NCI-H446 (cell line): Measurements from ENCODE around the gene HMCES.
A peak's percentile ranks its signal among the peaks of the same experiment; 100 is the strongest.

Experiments
- DNase-seq, 2 experiments: peaks; one replicate each; lab custom pipeline; 2025; lab: John Stamatoyannopoulos, UW

The HMCES gene

DNA sequence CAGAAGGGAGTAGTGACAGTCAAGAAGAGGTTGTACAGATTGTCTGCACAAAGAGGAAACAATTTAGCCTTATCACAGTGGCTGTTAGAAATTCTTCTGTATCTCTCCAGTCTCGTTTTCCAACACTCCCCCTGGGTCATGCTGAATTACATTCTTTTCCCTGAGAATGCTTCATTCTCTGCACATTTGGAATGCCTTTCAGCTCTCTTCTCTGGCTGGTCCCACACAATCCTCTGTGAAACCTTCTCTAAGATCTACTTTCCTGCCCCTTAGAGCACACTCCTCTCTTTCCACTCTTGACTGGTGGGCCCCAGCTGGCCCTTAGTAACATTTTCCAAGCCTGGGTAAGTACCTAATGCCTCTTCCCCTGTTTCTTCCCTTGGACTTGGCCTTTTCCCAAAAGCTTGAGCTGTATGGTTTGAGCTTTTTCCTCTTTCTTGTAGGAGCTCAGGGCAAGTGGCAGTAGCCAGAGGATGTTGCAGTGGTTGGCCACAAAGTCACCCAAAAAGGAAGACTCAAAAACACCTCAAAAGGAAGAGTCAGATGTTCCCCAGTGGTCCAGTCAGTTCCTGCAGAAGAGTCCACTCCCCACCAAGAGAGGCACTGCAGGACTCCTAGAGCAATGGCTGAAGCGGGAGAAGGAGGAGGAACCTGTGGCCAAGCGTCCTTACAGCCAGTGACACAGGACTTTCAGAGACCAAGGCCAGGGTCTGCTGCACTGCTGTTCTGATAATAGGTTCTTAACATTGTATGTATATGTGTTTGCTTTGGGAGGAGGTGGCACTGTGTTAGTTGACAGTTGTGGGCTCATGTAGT is 25.7 kb downstream of the HMCES start:
- no peak for DNase-seq

GRCh38 chr3:129304962-129305222 is 26.2 kb downstream of the HMCES start:
- no peak for DNase-seq

DNA sequence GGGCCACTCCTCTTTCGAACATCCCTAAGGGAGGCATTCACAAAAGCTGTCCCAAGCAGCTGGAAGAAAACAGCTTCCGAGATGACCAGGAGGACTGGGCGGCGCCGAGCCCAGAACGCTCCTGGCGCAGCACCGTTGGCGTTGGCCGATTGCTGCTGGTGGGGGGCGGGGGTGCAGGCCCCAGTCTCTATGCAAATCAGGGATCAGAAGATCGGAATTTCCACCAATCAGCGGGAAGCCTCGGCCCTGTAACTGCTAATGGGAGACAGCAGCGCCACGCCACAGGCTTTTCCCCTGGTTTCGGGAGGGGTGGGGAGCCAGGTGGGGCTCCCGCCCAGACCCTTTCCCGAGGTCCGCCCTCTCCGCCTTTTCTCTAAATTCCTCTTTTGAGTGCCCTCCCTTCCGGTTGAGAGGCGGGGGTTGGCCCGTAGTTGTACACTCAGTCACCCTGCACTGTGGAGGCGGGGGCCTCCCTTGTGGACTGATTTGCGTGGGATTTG is 27.0 kb downstream of the HMCES start:
- no peak for DNase-seq

DNA sequence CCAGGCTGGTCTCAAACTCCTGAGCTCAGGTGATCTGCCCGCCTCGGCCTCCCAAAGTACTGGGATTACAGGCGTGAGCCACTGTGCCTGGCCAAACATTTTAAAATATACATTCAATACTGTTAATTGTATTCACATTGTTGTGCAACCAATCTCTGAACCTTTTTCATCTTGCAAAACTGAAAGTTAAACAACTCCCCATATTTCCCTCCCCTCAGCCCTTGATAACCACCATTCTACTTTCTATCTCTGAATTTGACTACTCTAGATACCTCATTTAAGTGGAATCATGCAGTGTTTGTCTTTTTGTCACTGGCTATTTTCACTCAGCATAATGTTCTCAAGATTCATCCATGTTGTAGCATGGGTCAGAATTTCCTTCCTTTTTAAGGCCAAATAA is 30.0 kb downstream of the HMCES start:
- no peak for DNase-seq

GRCh38 chr3:129310111-129311011 is 31.7 kb downstream of the HMCES start:
- DNase-seq, result no peak

DNA sequence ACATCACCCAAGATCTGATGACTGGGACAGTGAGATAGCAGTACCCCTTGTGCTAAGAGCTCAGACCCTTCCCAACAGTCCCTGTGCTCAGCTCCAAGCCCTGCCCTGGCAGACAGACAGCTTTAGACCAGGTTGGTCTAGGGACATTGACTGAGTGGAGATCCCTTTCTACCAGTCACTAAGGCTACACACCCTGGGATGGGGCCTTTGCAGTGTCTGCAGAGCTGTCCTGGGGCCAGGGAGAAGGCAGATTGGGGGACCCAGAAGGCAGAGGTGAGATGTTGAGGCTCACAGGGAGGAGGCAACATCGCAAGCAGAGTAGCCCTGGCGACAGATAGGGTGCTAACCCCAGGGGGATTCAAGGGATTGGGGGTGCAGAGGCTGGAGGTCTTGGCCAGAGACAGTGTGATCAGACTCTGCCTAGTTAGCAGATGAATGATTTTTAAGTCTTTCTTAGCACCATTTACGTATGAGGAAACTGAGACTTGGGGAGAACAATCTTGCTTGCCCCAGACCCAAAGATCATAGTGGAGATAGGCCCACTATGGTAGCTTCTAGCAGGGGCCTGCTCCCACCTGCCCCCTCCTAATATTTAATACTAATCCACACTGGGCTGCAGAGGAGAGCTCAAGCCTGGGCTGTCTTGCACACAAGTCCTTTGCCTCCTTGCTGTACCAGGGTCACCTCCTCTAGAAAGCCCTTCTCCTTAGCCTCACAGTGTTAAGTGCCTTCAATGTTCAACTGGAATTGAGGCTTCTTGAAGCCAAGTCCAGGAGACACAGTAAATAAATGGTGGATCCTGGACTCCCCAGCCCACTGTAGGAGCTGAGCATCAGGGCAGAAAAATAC is 32.6 kb downstream of the HMCES start:
- DNase-seq, result no peak

- DNase-seq, result no peak
Observed at GRCh38 chr3:129312021-129312639, 33.5 kb downstream of the HMCES start.

DNA sequence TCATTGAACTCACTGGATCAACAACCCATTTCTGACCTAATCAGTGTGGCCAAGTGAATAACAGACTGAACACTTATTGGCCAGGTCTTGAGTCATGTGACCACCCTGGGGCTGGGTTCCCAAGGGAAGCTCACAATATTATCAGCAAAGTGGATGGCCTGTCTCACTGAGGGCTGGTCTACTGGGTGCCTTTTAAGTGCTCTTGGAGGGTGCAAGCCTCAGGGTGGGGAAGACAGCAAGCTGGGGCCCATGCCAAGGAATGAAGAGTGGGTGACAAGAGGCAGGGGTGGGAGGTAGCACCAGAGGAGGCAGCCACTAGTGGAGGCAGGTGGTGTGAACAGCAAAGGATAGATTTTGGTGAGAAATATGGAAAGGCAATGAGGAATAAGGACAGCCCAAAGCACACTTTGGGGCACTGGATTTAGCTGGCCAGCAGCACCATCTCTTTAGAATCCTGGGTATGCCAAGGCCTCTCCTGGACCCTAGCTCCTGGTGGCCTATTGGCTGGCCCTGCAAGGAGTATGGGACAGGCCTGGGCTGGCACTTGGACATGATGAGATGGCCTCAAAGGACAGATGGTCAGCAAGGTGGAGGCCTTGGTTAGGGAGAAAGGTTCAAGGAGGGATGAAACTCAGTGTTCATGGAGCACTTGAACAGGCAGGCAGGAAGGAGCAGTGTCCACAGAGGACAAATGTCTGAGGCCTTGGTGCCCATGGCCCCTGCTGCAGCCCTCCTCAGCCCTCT is 34.2 kb downstream of the HMCES start:
- DNase-seq, result no peak

- no peak for DNase-seq
Observed at GRCh38 chr3:129313415-129313664, 34.7 kb downstream of the HMCES start.

DNA sequence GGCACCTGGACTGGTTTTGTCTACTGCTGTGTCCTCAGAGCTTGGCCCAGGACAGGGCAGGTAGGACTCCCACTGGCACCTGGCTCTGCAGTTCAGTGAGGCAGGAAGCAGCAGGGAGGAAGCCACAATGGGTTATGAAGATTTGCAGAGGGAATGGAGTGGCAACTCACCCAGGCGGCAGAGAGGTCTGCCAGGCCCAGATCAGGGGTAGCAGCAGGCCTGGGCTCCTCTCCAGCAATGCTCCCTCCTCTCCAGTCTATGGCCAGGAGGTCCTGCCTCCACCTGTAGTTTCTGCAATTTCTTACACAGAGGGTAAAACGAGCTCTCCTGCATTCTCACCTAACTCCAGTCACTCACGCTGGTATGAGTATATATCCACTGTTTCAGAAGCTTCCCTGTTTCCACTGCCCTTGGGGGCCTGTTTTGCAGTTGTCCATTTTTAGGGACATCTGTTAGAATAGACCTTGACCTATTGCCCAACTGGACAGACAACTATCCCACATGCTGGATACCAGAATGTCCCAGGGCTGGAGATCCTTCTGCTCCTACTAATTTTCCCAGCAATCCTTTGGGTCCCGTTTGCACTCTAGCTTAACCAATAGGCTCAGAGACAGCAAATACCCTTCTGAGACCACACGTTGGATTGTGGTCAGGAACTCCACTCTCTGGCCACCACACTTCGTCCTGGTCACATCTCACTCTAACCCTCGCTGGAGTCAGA is 35.2 kb downstream of the HMCES start:
- DNase-seq, result peak in 1 of 2 experiments; percentile 50

GRCh38 chr3:129314386-129315222 is 35.9 kb downstream of the HMCES start:
- DNase-seq, result peak; percentile 92 to 96

DNA sequence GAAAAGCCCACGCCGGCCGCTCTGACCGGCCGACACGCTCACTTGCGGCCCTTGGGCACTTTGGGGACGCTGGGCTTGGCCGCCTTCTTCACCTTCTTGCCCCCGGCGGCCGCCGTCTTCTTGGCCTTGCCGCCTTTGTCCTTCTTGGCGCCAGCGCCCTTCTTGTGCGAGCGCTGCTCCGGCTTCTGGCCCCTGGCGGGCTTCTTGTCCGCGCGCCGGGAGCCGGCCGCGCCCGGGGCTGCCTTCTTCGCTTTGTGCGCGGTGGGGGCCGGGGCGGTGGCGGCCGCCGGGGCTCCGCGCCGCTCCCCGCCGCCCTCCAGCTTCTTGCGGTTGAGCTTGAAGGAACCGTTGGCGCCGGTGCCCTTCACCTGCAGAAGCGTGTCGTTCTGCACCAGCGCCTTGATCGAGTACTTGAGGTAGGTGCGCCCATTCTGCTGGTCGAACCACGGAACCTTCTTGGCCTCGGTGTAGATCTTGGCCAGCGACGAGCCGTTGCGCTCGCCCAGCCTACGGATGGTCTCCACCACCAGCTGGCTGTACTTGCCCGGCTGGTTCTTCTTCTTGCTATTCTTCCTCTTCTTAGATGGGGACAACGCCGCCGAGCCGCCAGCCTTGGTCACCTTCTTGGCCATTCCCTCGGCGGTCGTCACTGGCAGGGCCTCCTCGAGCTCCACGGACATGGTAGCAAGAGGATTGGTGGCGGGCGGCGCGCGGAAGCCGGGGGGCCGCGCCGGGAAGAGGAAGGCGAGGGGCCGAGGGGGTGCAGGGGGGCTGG is 36.7 kb downstream of the HMCES start:
- DNase-seq, result peak; percentile 12 to 28

DNA sequence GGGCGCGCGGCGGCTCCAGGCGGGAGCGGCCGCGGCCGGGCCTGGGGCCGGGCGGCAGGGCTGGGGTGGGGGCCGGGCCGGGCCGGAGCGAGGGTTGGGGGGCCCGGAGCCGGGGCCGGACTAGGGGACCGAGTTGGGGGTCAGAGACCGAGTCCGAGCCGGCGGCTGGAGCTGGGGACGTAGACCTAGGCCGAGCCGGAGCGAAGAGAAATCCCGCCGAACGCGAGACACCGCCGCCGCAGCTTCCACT is 37.3 kb downstream of the HMCES start:
- no peak for DNase-seq

- peak; percentile 76 to 93 for DNase-seq
Observed at GRCh38 chr3:129316248-129317013, 37.8 kb downstream of the HMCES start.

- DNase-seq, result no peak
Observed at GRCh38 chr3:129317014-129317771, 38.5 kb downstream of the HMCES start.

DNA sequence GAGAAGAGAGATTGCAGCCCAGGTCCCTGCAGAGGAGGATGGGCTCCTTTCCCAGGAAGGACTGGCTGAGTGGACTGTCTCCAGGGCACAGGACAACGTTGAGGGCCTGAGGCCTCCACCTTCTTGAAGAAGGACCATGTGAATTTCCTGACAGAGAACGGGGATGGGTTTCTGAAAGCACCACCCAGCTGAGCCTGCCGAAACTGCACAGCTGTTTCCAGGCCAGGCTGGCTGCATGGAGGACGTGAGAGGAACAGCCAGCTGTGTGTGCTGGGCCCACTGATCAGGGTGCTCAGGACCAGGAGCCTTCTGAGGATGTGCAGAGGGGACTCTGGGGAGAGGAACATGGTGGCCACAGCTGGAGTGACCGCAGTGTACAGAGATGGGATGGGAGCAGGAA is 39.2 kb downstream of the HMCES start:
- no peak for DNase-seq

- no peak for DNase-seq
Observed at GRCh38 chr3:129318921-129319320, 40.3 kb downstream of the HMCES start.

DNA sequence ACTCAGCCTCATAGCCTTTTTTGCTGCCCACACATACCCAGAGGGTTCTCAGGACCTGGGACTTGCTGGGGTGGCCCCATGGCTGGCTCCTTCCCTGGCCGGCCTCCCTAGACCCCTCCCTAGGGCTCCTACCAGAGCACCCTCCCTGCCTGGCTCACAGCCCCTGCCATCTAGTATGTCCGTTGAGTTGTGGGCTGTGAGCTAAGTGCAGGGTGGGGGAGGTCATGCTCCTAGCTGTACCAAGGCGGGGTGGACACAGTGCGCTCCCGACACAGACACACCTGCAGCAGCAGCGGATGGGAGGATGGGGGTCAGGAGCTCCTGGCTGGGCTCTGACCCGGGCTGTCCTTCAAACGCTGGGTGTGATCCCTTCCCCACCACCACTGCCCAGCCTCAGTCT is 41.6 kb downstream of the HMCES start:
- DNase-seq, result no peak
